WTC11 (cell line): ENCODE results near the gene LHFPL6. TPM values are rescaled to one million over a fixed set of nuclear protein-coding genes. Genes with fewer than 3 reads are reported as not detected.

Source experiments
- ATAC-seq: fragments of 200-7000 bp; cut with Tn5 transposase; 2 replicates; pipeline ENCODE4 v1.10.0; 2021; ENCODE audit warnings: mild to moderate bottlenecking, moderate library complexity
- CTCF ChIA-PET: fragments of 300-600 bp; sonication (Branson Sonifier 250); formaldehyde crosslinking; loops from one replicate; lab custom pipeline; 2021; ENCODE audit warnings: antibody characterized with exemption; lab: Charles Lee
- POLR2A ChIA-PET: fragments of 350-600 bp; sonication (Branson Sonifier 250); formaldehyde crosslinking; loops from one replicate; lab custom pipeline; 2021; ENCODE audit warnings: antibody characterized with exemption; lab: Charles Lee
- DNase-seq: peaks from one replicate; pipeline ENCODE4 v3.0.0; 2021; ENCODE audit warnings: low spot score
- H3K27ac Mint-ChIP-seq: 2 replicates; pipeline ENCODE4 v1.8.0; 2021; ENCODE audit warnings: mixed read lengths
- H3K27me3 Mint-ChIP-seq: 2 replicates; pipeline ENCODE4 v1.8.0; 2021; ENCODE audit warnings: low read depth, mild to moderate bottlenecking, moderate library complexity, mixed read lengths
- H3K36me3 Mint-ChIP-seq: 2 replicates; pipeline ENCODE4 v1.8.0; 2021; ENCODE audit warnings: mixed read lengths
- H3K4me1 Mint-ChIP-seq: 2 replicates; pipeline ENCODE4 v1.8.0; 2022; ENCODE audit warnings: mixed read lengths
- H3K4me3 Mint-ChIP-seq: 2 replicates; pipeline ENCODE4 v1.8.0; 2021; ENCODE audit warnings: mild to moderate bottlenecking, moderate library complexity, mixed read lengths
- H3K9me3 Mint-ChIP-seq: 2 replicates; pipeline ENCODE4 v1.8.0; 2021; ENCODE audit warnings: mixed read lengths
- ATF3 ChIP-seq: sonication (generic); formaldehyde crosslinking; conservative IDR thresholded peaks from 2 replicates; pipeline ENCODE4 v1.8.1; 2022; ENCODE audit warnings: mild to moderate bottlenecking, missing genetic modification reagents
- CREB1 ChIP-seq: sonication (generic); formaldehyde crosslinking; IDR thresholded peaks from 2 replicates; pipeline ENCODE4 v1.8.0; 2023; ENCODE audit warnings: mild to moderate bottlenecking, missing genetic modification reagents
- CREM ChIP-seq: sonication (generic); formaldehyde crosslinking; IDR thresholded peaks from 2 replicates; pipeline ENCODE4 v1.8.1; 2022; ENCODE audit warnings: mild to moderate bottlenecking, missing genetic modification reagents, moderate library complexity
- EMX1 ChIP-seq: fragments of 250-450 bp; sonication (Bioruptor Pico); IDR thresholded peaks from 2 replicates; pipeline ENCODE4 v1.8.0; 2021; ENCODE audit warnings: mild to moderate bottlenecking
- IRF1 ChIP-seq: sonication (generic); formaldehyde crosslinking; IDR thresholded peaks from 2 replicates; pipeline ENCODE4 v1.8.0; 2023; ENCODE audit warnings: missing genetic modification reagents
- JUN ChIP-seq: sonication (generic); formaldehyde crosslinking; IDR thresholded peaks from 2 replicates; pipeline ENCODE4 v1.8.0; 2023; ENCODE audit warnings: mild to moderate bottlenecking, missing genetic modification reagents
- MYBL2 ChIP-seq: sonication (generic); formaldehyde crosslinking; IDR thresholded peaks from 2 replicates; pipeline ENCODE4 v1.8.1; 2023; ENCODE audit warnings: mild to moderate bottlenecking, moderate library complexity, missing genetic modification reagents
- NFATC4 ChIP-seq: fragments of 250-450 bp; sonication (Bioruptor Pico); IDR thresholded peaks from 2 replicates; pipeline ENCODE4 v1.9.0; 2021; ENCODE audit warnings: mild to moderate bottlenecking
- NFYB ChIP-seq: sonication (generic); formaldehyde crosslinking; conservative IDR thresholded peaks from 2 replicates; pipeline ENCODE4 v1.8.0; 2022; ENCODE audit warnings: low read depth, missing genetic modification reagents
- NR2C2 ChIP-seq: sonication (generic); formaldehyde crosslinking; IDR thresholded peaks from 2 replicates; pipeline ENCODE4 v1.8.0; 2022; ENCODE audit warnings: mild to moderate bottlenecking, missing genetic modification reagents
- RORB ChIP-seq: fragments of 250-450 bp; sonication (Bioruptor Pico); IDR thresholded peaks from 2 replicates; pipeline ENCODE4 v1.9.0; 2021; ENCODE audit warnings: mild to moderate bottlenecking
- SMAD3 ChIP-seq: sonication (generic); formaldehyde crosslinking; IDR thresholded peaks from 2 replicates; pipeline ENCODE4 v1.8.0; 2022; ENCODE audit warnings: missing genetic modification reagents, mild to moderate bottlenecking, borderline replicate concordance
- SOX15 ChIP-seq: fragments of 250-450 bp; sonication (Bioruptor Pico); IDR thresholded peaks from 2 replicates; pipeline ENCODE4 v1.9.0; 2021; ENCODE audit warnings: mild to moderate bottlenecking
- SP1 ChIP-seq: sonication (generic); formaldehyde crosslinking; conservative IDR thresholded peaks from 2 replicates; pipeline ENCODE4 v1.8.1; 2022; ENCODE audit warnings: missing genetic modification reagents
- TCF7 ChIP-seq: sonication (generic); formaldehyde crosslinking; IDR thresholded peaks from 2 replicates; pipeline ENCODE4 v1.8.0; 2022; ENCODE audit warnings: mild to moderate bottlenecking, low read depth, missing genetic modification reagents, moderate library complexity
- TP53 ChIP-seq: sonication (generic); formaldehyde crosslinking; IDR thresholded peaks from 2 replicates; pipeline ENCODE4 v1.8.1; 2023; ENCODE audit warnings: mild to moderate bottlenecking, missing genetic modification reagents
- ZBTB43 ChIP-seq: sonication (generic); formaldehyde crosslinking; IDR thresholded peaks from 2 replicates; pipeline ENCODE4 v1.8.1; 2023; ENCODE audit warnings: mild to moderate bottlenecking, missing genetic modification reagents
- ZNF317 ChIP-seq: sonication (generic); formaldehyde crosslinking; IDR thresholded peaks from 2 replicates; pipeline ENCODE4 v1.8.1; 2023; ENCODE audit warnings: low read depth, mild to moderate bottlenecking, moderate library complexity, missing genetic modification reagents, borderline replicate concordance
- ZNF423 ChIP-seq: fragments of 250-450 bp; sonication (Bioruptor Pico); IDR thresholded peaks from 2 replicates; pipeline ENCODE4 v2.1.2; 2022; ENCODE audit warnings: mild to moderate bottlenecking, moderate library complexity
- total RNA-seq: library from RNA; stranded (reverse); gene quantifications from 3 replicates; pipeline ENCODE4 v1.2.3, GENCODE V29; 2021
- TF ChIP-seq, protein P1 (sequence below): sonication (generic); formaldehyde crosslinking; IDR thresholded peaks from 2 replicates; pipeline ENCODE4 v1.8.1; 2022; ENCODE audit warnings: mild to moderate bottlenecking, moderate library complexity, missing genetic modification reagents
- TF ChIP-seq, protein P2 (sequence below): sonication (generic); formaldehyde crosslinking; IDR thresholded peaks from 2 replicates; pipeline ENCODE4 v1.8.1; 2022; ENCODE audit warnings: missing genetic modification reagents, borderline replicate concordance
- TF ChIP-seq, protein P3 (sequence below): fragments of 250-450 bp; sonication (Bioruptor Pico); IDR thresholded peaks from 2 replicates; pipeline ENCODE4 v2.1.2; 2022; ENCODE audit warnings: mild to moderate bottlenecking, moderate library complexity
- TF ChIP-seq, protein P4 (sequence below): sonication (generic); formaldehyde crosslinking; IDR thresholded peaks from 2 replicates; pipeline ENCODE4 v1.8.1; 2023; ENCODE audit warnings: mild to moderate bottlenecking, missing genetic modification reagents, borderline replicate concordance
- TF ChIP-seq, protein P5 (sequence below): sonication (generic); formaldehyde crosslinking; IDR thresholded peaks from 2 replicates; pipeline ENCODE4 v1.8.1; 2023; ENCODE audit warnings: mild to moderate bottlenecking, missing genetic modification reagents, moderate library complexity

The LHFPL6 gene
- total RNA-seq, 1 experiment from 2014 or later: 4.5 TPM

DNA sequence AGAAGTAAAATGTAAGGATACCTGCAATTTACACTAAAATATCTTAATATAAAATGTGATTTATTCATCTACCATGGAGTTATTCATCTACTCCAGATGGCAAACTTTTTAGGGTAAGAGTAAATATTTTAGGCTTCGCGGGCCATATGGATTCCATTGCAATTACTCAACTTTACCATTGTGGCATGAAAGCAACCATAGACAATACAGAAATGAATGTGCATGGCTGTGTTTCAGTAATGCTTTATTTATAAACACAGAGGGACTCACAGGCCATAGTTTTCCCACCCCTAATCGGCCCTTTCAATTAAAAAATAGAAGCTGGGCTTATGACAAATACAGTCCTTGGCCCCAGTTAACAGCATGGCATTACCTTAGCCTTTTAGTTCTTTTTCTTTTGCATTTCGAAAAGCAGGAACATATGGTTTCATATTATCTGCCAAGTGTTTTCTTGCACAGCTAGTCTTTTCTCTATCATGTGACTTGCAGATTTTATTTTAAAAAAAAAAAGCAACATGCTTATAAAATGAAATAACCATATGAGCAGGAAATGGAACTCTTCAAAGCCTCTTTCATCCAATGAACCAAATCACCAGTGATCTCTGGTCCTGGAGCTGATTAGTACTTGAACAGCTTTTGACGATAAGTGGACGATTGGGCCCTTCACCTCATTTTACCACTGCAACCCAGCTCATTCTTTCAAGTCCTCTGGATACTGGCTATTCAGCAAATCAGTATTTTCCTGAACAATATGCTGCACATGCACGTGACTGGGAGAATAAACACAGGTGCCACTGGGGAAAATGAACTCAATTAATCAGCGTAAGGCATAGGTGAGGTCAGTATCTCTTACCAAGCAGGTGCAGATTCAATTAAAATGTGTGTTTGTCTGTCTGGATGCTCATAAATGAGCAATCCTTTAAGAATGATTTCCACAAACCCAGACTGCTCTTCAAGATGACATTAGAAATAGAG lies 63.9 kb downstream of the LHFPL6 start:
- Mint-ChIP-seq H3K4me1 (peaks cover 5% of the 10 kb centered on the region; the same call in 1 of the 2 replicates), H3K9me3 (no peaks in the 10 kb centered on the region), H3K36me3 (no peaks in the 10 kb centered on the region), H3K27me3 (no peaks in the 10 kb centered on the region), H3K4me3 (no peak overlapping the region), H3K27ac (no peak overlapping the region)
- no peak for TF ChIP-seq TCF7 (CRISPR knock-in tag)
- TF ChIP-seq, protein P1, sequence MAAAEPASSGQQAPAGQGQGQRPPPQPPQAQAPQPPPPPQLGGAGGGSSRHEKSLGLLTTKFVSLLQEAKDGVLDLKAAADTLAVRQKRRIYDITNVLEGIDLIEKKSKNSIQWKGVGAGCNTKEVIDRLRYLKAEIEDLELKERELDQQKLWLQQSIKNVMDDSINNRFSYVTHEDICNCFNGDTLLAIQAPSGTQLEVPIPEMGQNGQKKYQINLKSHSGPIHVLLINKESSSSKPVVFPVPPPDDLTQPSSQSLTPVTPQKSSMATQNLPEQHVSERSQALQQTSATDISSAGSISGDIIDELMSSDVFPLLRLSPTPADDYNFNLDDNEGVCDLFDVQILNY (CRISPR knock-in tag): no peak
- TF ChIP-seq MYBL2 (CRISPR knock-in tag): no peak
- no peak for TF ChIP-seq NR2C2 (CRISPR knock-in tag)
- no peak for TF ChIP-seq ZNF317
- no peak for TF ChIP-seq ATF3
- no peak for TF ChIP-seq ZNF423 (CRISPR knock-in tag)
- TF ChIP-seq CREB1 (CRISPR knock-in tag): no peak
- no peak for TF ChIP-seq RORB (CRISPR knock-in tag)
- no peak for TF ChIP-seq SMAD3 (CRISPR knock-in tag)
- TF ChIP-seq NFATC4: no peak
- TF ChIP-seq NFYB: no peak
- TF ChIP-seq EMX1: no peak
- no peak for TF ChIP-seq TP53 (CRISPR knock-in tag)
- TF ChIP-seq ZBTB43 (CRISPR knock-in tag): no peak
- no peak for TF ChIP-seq CREM
- TF ChIP-seq, protein P2, sequence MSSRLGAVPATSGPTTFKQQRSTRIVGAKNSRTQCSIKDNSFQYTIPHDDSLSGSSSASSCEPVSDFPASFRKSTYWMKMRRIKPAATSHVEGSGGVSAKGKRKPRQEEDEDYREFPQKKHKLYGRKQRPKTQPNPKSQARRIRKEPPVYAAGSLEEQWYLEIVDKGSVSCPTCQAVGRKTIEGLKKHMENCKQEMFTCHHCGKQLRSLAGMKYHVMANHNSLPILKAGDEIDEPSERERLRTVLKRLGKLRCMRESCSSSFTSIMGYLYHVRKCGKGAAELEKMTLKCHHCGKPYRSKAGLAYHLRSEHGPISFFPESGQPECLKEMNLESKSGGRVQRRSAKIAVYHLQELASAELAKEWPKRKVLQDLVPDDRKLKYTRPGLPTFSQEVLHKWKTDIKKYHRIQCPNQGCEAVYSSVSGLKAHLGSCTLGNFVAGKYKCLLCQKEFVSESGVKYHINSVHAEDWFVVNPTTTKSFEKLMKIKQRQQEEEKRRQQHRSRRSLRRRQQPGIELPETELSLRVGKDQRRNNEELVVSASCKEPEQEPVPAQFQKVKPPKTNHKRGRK (CRISPR knock-in tag): no peak
- CTCF ChIA-PET: interaction anchor here (1.0 kb wide), 1 partner anchor 73 kb away, joined by 3 read pairs; no protein-coding TSS in a partner anchor
- ATAC-seq (no peak), DNase-seq (no peak)
- POLR2A ChIA-PET: no interaction called here

DNA sequence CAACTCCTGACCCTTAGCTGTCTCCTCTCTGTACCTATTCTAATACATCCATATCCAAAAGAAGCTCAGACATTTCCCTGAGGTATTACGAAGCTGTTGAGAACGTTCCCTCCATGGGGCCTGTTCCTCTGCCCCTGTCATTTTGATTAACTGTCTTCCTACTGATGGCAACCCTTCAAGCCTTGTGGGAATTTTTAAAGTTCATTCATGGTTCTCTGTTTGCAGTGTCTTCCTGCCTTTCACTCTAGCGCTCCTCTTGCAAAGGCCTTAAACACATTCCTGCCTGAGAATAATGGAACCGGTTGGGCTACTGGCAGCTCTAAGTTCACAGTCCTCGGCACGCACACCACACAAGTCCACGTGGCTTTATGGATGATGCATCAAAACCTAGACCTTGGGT lies 66.1 kb downstream of the LHFPL6 start:
- POLR2A ChIA-PET: no interaction called here
- DNase-seq (no peak), ATAC-seq (no peak)
- Mint-ChIP-seq H3K27ac (no peak overlapping the region), H3K36me3 (no peaks in the 10 kb centered on the region), H3K27me3 (no peaks in the 10 kb centered on the region), H3K9me3 (no peaks in the 10 kb centered on the region), H3K4me1 (peaks cover 5% of the 10 kb centered on the region; the same call in 1 of the 2 replicates), H3K4me3 (no peak overlapping the region)
- CTCF ChIA-PET: interaction anchor here (1.3 kb wide), 1 partner anchor 79 kb away, joined by 4 read pairs; no protein-coding TSS in a partner anchor
- TF ChIP-seq SOX15 (CRISPR knock-in tag) (no peak), IRF1 (no peak), SP1 (CRISPR knock-in tag) (no peak), JUN (CRISPR knock-in tag) (no peak)
- TF ChIP-seq, protein P3, sequence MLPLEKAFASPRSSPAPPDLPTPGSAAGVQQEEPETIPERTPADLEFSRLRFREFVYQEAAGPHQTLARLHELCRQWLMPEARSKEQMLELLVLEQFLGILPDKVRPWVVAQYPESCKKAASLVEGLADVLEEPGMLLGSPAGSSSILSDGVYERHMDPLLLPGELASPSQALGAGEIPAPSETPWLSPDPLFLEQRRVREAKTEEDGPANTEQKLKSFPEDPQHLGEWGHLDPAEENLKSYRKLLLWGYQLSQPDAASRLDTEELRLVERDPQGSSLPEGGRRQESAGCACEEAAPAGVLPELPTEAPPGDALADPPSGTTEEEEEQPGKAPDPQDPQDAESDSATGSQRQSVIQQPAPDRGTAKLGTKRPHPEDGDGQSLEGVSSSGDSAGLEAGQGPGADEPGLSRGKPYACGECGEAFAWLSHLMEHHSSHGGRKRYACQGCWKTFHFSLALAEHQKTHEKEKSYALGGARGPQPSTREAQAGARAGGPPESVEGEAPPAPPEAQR (CRISPR knock-in tag): no peak
- TF ChIP-seq, protein P4, sequence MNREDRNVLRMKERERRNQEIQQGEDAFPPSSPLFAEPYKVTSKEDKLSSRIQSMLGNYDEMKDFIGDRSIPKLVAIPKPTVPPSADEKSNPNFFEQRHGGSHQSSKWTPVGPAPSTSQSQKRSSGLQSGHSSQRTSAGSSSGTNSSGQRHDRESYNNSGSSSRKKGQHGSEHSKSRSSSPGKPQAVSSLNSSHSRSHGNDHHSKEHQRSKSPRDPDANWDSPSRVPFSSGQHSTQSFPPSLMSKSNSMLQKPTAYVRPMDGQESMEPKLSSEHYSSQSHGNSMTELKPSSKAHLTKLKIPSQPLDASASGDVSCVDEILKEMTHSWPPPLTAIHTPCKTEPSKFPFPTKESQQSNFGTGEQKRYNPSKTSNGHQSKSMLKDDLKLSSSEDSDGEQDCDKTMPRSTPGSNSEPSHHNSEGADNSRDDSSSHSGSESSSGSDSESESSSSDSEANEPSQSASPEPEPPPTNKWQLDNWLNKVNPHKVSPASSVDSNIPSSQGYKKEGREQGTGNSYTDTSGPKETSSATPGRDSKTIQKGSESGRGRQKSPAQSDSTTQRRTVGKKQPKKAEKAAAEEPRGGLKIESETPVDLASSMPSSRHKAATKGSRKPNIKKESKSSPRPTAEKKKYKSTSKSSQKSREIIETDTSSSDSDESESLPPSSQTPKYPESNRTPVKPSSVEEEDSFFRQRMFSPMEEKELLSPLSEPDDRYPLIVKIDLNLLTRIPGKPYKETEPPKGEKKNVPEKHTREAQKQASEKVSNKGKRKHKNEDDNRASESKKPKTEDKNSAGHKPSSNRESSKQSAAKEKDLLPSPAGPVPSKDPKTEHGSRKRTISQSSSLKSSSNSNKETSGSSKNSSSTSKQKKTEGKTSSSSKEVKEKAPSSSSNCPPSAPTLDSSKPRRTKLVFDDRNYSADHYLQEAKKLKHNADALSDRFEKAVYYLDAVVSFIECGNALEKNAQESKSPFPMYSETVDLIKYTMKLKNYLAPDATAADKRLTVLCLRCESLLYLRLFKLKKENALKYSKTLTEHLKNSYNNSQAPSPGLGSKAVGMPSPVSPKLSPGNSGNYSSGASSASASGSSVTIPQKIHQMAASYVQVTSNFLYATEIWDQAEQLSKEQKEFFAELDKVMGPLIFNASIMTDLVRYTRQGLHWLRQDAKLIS (CRISPR knock-in tag): no peak
- TF ChIP-seq, protein P5, sequence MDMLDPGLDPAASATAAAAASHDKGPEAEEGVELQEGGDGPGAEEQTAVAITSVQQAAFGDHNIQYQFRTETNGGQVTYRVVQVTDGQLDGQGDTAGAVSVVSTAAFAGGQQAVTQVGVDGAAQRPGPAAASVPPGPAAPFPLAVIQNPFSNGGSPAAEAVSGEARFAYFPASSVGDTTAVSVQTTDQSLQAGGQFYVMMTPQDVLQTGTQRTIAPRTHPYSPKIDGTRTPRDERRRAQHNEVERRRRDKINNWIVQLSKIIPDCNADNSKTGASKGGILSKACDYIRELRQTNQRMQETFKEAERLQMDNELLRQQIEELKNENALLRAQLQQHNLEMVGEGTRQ (CRISPR knock-in tag): no peak
